HTR-8/SVneo (cell line): ENCODE data around the gene GDPD5.

ENCODE experiments used
- DNase-seq: peaks from one replicate; pipeline ENCODE4 v3.0.0; 2011; ENCODE audit warnings: low spot score, mixed read lengths; ENCODE audit not compliant: insufficient read length
- FAIRE-seq: peaks from 2 replicates; lab custom pipeline; 2011; peaks lifted over from hg19 to GRCh38; lab: Jason Lieb, UNC

GDPD5 gene

DNA sequence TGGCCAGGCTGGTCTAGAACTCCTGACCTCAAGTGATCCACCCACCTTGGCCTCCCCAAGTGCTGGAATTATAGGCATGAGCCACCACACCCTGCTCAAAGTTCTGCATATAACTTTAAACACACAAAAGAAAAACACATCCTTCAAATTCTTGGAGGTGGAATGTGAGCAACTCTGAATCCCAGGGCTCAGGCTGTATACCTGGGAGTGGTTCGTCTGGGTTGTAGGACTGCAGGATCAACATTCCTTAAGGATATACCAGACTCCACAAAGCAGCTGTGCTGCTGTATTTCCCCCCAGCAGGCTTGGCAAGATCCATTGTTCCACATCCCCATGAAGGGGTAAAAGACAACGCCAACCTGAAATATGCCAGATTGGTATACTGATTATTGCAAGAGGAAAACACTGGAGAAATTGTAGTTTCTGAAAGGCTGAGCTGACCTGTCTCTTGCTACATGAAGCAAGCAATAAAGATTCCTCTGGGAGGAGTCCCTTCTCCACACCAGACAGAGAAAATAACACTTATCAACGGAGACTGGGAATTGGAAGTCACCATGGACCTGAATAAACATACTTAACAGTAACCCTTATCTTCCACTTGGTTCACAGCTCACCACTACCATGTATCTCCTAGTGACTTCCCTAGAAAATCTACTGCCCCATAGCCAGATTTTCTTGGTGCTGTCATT is 138.7 kb downstream of the GDPD5 start:
- no peak for DNase-seq
- no peak for FAIRE-seq
